ENCODE data around the gene GSKIP.

Gene GSKIP

GRCh38 chr14:96410119-96410518 lies 46.8 kb downstream of the GSKIP start:
- no peak overlapping the region for H3K27ac ChIP-seq
- H3K4me3 ChIP-seq: no peak overlapping the region

- Histone ChIP-seq H3K27ac (no peak overlapping the region), H3K4me3 (no peak overlapping the region)
These were observed 50.2 kb downstream of the GSKIP start for GRCh38 chr14:96413526-96413925.

GRCh38 chr14:96415559-96415958 lies 52.2 kb downstream of the GSKIP start:
- no peak overlapping the region for H3K27ac ChIP-seq
- H3K4me3 ChIP-seq: no peak overlapping the region

- H3K27ac ChIP-seq: no peak overlapping the region
- no peak overlapping the region for H3K4me3 ChIP-seq
These were observed 53.0 kb downstream of the GSKIP start for GRCh38 chr14:96416292-96416691.

GRCh38 chr14:96417254-96417653 lies 53.9 kb downstream of the GSKIP start:
- Histone ChIP-seq H3K27ac (no peak overlapping the region), H3K4me3 (no peak overlapping the region)

DNA sequence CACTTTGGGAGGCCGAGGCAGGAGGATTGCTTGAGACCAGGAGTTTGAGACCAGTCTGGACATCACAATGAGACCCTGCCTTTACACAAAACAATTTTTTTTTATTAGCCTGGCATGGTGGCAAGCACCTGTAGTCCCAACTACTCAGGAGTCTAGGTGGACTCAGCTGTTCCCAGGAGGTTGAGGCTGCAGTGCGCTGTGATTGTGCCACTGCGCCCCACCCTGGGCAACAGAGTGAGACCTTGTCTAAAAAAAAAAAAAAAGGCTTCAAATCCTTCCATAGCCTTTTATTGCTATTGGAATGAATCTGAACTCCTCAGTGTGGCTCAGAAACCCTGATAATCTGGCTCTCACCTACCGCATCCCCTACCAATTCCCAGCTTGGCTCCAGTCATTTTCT lies 54.7 kb downstream of the GSKIP start:
- Histone ChIP-seq H3K27ac (no peak overlapping the region), H3K4me3 (no peak overlapping the region)

DNA sequence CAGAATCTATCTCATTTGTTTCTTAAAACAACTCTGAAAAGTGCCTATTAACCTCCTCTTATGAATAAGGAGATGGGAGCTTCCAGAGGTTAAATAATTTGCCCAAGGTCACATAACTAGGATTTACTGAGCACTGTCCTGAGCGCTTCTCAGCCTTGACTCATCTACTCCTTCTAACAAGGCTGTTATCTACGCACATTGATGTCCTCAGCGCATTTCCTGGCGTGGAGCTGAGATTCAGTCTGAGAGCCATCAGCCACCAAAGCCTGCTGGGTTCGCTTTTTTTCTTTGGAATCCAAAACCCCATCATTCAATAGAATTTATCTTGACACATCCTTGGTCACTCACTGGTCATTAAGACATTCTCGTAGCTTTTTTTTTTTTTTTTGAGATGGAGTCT lies 57.9 kb downstream of the GSKIP start:
- no peak overlapping the region for H3K27ac ChIP-seq

GRCh38 chr14:96422992-96423391 lies 59.7 kb downstream of the GSKIP start:
- Histone ChIP-seq H3K27ac (no peak overlapping the region), H3K4me3 (no peak overlapping the region)

More for the DNA sequence above, 57.9 kb downstream of the GSKIP start:
- H3K4me3 ChIP-seq: no peak overlapping the region

- Histone ChIP-seq H3K4me3 (peak overlapping the region; percentile 16 to 45 (median 35)), H3K27ac (peak overlapping the region in 3 of 21 experiments; percentile 6 to 57 (median 57))
These were observed 60.3 kb downstream of the GSKIP start for GRCh38 chr14:96423446-96424108.

DNA sequence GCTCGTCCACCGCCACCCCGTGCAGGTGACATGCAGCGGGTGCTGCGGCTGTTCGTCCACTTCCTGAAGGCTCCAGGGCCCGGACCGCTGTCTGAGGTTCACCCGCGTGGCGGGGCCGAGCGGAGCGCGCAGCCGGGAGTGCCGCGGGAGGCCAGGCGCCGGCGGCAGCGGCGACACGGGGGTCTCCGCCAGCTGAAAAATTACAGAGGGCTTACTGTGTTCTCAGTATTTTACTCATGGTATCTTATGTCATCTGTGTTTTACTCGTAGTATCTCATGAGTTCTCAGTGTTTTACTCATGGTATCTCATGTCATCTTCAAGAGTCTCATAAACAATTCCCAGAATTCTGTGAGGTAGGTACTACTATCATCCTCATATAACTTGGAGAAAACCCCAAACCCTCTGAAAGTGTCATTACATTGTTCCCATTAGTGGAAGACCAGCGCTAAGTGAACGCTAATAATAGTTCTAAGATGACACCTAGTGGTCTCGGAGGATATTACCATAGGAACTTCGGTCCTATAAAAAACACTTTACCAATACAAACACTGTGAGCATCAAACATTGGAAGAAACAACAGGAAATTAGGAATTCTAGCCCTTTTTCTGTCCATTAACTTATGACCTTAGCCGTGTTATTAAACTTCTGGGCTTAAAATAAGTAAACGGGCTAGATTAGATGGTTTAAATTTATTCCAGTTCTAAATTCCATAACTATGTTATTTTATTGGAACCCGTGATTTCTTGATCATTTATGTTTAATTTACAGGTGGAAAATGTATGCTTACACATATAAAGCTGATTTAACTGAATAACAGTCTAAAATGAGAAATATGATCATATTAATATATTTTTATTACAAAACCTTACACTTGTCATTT lies 61.0 kb downstream of the GSKIP start:
- peak overlapping the region in 4 of 21 experiments; percentile 6 to 57 (median 32) for H3K27ac ChIP-seq
- H3K4me3 ChIP-seq: peak overlapping the region; percentile 16 to 45 (median 35)

DNA sequence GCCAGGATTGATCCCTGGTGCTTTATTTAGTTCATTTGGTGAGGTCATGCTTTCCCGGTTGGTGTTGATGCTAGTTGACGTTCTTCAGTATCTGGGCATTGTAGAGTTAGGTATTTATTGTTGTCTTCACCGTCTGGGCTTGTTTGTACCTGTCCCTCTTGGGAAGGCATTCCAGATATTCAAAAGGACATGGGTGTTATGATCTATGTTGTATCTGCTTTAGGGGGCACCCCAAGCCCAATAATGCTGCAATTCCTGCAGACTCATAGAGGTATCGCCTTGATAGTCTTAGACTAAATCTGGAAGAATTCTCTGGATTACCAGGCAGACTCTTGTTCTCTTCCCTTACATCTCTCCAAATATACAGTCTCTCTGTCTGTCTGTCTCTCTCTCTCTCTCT lies 70.7 kb downstream of the GSKIP start:
- Histone ChIP-seq H3K27ac (no peak overlapping the region), H3K4me3 (no peak overlapping the region)
